LNCaP clone FGC (cell line): Measurements from ENCODE around the gene SLC9B1.
"Not testable (repeated sequence)": the region's sequence is repeated elsewhere in the genome, so short reads cannot be mapped to it uniquely, and the experiment has no call there.

Experiments
- DNase-seq: peaks from one replicate; pipeline ENCODE4 v3.0.0-alpha.2; 2011; ENCODE audit warnings: low read depth
- H3K4me3 ChIP-seq: 2 replicates; pipeline ENCODE4 v1.5.1; 2011; ENCODE audit warnings: mild to moderate bottlenecking, low read depth, low read length, control low read depth
- TF ChIP-seq, protein P1 (sequence below): IDR thresholded peaks from 2 replicates; pipeline ENCODE4 v1.5.1; 2012; ENCODE audit warnings: mild to moderate bottlenecking; ENCODE audit not compliant: control insufficient read depth, insufficient read depth; ENCODE audit errors: extremely low read depth

Gene SLC9B1

DNA sequence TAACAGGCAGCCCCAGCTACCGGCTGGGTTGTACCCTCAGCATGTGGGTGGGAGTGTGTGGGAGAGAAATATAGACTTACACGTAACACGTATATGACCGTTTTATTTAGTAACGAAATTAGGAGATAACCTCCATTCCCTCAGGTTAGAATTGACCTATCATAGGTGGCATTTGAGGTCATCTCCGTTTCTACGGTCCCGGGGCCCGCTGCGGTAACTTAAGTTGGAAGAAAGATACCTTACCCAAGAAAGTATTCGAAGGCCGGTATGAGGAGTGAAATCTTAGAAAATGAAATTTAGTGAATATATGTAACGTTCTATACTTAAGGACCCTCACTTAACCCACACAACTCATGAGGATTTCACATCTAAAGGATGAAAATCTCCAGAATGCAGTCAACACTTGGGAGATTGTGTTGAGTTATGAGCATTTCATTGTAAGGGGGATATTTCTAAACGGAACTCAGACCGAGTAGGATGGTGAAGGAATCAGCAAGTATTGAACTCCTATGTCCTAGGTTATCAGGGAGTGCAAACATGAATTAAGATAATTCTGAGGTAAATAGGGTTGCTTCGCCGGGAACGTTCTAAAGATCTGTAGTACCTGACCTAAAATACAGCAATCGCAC lies 149.8 kb downstream of the SLC9B1 start:
- TF ChIP-seq, protein P1, sequence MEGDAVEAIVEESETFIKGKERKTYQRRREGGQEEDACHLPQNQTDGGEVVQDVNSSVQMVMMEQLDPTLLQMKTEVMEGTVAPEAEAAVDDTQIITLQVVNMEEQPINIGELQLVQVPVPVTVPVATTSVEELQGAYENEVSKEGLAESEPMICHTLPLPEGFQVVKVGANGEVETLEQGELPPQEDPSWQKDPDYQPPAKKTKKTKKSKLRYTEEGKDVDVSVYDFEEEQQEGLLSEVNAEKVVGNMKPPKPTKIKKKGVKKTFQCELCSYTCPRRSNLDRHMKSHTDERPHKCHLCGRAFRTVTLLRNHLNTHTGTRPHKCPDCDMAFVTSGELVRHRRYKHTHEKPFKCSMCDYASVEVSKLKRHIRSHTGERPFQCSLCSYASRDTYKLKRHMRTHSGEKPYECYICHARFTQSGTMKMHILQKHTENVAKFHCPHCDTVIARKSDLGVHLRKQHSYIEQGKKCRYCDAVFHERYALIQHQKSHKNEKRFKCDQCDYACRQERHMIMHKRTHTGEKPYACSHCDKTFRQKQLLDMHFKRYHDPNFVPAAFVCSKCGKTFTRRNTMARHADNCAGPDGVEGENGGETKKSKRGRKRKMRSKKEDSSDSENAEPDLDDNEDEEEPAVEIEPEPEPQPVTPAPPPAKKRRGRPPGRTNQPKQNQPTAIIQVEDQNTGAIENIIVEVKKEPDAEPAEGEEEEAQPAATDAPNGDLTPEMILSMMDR: no peak
- peak overlapping the region; percentile 57 for H3K4me3 ChIP-seq
- DNase-seq: no peak

DNA sequence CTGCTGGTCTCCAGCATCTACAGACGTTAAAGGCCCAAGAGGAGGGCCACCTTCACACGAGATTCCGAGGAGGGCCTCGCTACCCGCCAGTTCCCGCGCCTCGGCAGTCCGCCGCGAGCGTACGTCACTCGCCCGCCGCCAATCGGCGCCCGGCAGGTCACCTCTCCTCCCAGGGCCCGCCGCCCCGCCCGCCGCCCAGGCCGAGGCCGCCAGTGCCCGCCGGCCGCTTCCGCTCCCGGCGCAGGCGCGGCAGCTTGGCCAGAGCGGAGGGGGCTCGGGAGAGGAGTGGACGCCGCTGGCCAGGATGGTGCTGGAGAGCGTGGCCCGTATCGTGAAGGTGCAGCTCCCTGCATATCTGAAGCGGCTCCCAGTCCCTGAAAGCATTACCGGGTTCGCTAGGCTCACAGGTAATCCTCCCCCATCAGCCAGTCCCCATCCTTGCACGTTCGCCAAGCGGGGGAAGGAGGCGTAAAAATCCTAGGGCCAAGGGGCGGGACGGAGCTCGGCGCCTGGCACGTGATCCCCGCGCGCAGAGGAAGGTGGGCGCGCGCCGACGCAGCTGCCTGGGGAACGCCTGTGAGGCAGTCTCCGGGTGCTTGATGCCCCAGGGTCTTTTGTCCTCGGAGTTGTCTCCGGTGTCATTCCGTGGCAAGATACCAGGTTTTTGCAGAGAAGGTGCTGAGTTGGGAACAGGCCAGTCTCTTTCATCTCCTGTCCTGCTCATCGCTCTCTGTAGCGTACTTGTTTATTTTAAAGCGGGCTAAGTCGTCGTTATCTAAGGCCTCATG lies 150.5 kb downstream of the SLC9B1 start, which contains the start of gene CISD2:
CISD2 (plus strand) TSS at position 212 of the 788 bp plus-strand sequence; CDS start at position 305, 93 bp downstream.
- H3K4me3 ChIP-seq: peak within 1 kb of the TSS; percentile 57
- TF ChIP-seq, protein P1: no peak
- DNase-seq: peak; percentile 61

DNA sequence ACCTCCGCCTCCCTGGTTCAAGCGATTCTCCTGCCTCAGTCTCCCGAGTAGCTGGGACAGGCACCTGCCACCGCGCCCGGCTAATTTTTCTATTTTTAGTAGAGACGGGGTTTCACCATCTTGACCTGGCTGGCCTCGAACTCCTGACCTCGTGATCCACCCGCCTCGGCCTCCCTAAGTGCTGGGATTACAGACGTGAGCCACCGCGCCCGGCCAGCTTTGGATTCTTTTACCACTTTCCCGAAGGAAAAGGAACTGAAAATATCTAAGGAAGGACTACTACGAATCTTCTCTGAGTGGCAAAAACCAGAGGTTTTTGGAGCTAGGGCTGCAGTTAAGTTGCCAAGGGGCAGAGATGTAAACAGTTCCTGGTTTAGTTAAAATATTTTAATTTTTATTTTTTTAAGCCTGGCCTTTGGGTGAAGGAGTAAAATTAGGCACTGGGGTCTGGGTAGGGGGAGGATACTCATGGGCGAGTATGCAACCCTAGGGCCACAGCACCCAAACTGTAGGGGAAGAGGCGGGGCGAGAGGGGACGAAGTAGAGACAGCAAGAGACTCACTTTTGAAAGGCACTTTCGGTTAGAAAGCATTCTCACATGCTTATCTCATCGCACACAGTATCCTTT lies 151.2 kb downstream of the SLC9B1 start:
- TF ChIP-seq, protein P1: no peak
- H3K4me3 ChIP-seq: peak overlapping the region; percentile 57
- DNase-seq: no peak

DNA sequence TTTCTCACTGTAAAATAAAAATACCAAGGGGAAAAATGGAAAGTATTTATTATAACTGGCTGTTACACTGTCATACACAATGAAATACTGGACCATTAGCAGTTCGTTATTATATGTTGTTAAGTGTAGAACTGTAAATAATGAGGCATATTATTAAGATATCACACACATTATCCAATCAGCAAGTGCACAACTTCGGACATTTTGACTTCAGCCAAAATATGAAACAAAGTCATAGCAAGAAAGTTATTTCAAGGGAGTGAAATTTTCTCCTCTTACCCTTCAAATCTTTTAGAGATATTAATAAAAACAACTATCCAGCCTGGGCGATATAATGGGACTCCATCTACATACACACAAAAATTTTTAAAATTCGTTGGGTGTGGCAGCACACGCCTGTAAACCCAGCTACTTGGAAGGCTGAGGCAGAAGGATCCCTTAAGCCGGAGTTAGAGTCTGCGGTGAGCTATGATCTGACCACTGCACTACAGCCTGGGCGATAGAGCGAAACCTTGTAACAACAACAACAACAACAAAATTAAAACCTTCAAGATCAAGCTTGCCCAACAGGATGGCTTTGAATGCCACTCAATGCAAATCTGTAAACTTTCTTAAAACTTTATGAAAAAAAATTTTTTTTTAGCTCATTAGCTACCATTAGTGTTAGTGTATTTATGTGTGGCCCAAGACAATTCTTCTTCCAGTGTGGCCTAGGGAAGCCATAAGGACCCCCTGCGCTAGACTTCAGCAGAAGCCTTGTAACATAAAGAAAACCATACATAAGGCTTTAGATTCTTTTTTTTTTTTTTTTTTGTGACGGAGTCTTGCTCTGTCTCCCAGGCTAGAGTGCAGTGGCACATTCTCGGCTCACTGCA lies 152.0 kb downstream of the SLC9B1 start:
- DNase-seq: no peak
- H3K4me3 ChIP-seq: peak overlapping the region; percentile 57
- TF ChIP-seq, protein P1: no peak

DNA sequence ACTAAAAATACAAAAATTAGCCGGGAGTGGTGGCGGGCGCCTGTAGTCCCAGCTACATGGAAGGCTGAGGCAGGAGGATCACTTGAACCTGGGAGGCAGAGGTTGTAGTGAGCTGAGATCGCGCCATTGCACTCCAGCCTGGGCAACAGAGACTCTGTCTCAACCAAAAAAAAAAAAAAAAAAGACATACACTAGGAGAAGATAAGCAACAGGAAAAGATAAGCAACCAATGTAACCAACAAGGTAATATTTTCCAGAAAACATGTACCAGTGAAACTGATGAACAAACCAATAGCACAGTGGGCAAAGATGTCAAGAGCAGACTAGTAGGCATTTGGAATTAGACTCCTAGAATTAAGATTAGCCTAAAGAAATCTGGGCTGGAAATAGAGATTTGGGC lies 154.2 kb downstream of the SLC9B1 start:
- not testable (repeated sequence) for DNase-seq, H3K4me3 ChIP-seq

DNA sequence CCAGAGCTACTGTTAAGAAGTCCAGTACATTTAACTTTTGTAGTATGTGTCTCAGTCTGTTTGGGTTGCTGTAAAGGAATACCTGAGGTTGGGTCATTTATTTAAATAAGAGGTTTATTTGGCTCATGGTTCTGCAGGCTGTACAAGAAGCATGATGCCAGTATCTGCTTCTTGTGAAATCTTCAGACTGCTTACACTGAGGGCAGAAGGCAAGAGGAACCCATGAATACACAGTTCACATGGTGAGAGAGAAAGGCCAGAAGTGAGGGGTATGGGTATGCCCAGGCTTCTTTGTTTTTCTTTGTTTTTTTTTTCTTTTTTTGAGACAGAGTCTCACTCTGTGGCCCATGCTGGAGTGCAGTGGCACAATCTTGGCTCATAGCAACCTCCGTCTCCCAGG lies 156.8 kb downstream of the SLC9B1 start:
- no peak overlapping the region for H3K4me3 ChIP-seq
- DNase-seq: no peak
- TF ChIP-seq, protein P1: no peak
